Mucosa of stomach (tissue), 1 donor: ENCODE results near the gene SFXN5.

Source experiments
- H3K27me3 ChIP-seq: one replicate; pipeline ENCODE4 v1.7.0; 2013; ENCODE audit warnings: mild to moderate bottlenecking, low read length; ENCODE audit not compliant: control insufficient read depth, insufficient read depth
- H3K36me3 ChIP-seq: one replicate; pipeline ENCODE4 v1.7.0; 2013; ENCODE audit warnings: low read length; ENCODE audit not compliant: control insufficient read depth, insufficient read depth
- H3K4me1 ChIP-seq: one replicate; pipeline ENCODE4 v1.7.0; 2013; ENCODE audit warnings: mild to moderate bottlenecking, low read length; ENCODE audit not compliant: control insufficient read depth, insufficient read depth
- H3K4me3 ChIP-seq: one replicate; pipeline ENCODE4 v1.7.0; 2013; ENCODE audit warnings: low read length
- H3K9ac ChIP-seq: one replicate; pipeline ENCODE4 v1.7.0; 2013; ENCODE audit warnings: mild to moderate bottlenecking, low read length, moderate library complexity
- H3K9me3 ChIP-seq: one replicate; pipeline ENCODE4 v1.7.0; 2013; ENCODE audit warnings: mild to moderate bottlenecking, low read length, moderate library complexity; ENCODE audit not compliant: control insufficient read depth
- donor health status: Pancreatic carcinoma.

The SFXN5 gene

GRCh38 chr2:72955228-72956049 is 116.1 kb downstream of the SFXN5 start:
- Histone ChIP-seq H3K36me3 (no peaks in the 10 kb centered on the region), H3K4me1 (no peaks in the 10 kb centered on the region), H3K9ac (no peak overlapping the region), H3K27me3 (no peaks in the 10 kb centered on the region), H3K9me3 (no peaks in the 10 kb centered on the region), H3K4me3 (no peak overlapping the region)

- Histone ChIP-seq H3K9me3 (no peaks in the 10 kb centered on the region), H3K4me1 (no peaks in the 10 kb centered on the region), H3K9ac (no peak overlapping the region), H3K36me3 (no peaks in the 10 kb centered on the region), H3K27me3 (no peaks in the 10 kb centered on the region), H3K4me3 (no peak overlapping the region)
These were observed 116.9 kb downstream of the SFXN5 start for GRCh38 chr2:72954376-72955227.

GRCh38 chr2:72953976-72954375 is 117.5 kb downstream of the SFXN5 start:
- H3K4me3 ChIP-seq = no peak overlapping the region
- no peaks in the 10 kb centered on the region for H3K36me3 ChIP-seq
- no peaks in the 10 kb centered on the region for H3K27me3 ChIP-seq
- no peaks in the 10 kb centered on the region for H3K9me3 ChIP-seq
- no peaks in the 10 kb centered on the region for H3K4me1 ChIP-seq
- H3K9ac ChIP-seq = no peak overlapping the region

- Histone ChIP-seq H3K4me3 (no peak overlapping the region), H3K9me3 (no peaks in the 10 kb centered on the region), H3K36me3 (no peaks in the 10 kb centered on the region), H3K4me1 (no peaks in the 10 kb centered on the region), H3K27me3 (no peaks in the 10 kb centered on the region), H3K9ac (no peak overlapping the region)
These were observed 118.0 kb downstream of the SFXN5 start for GRCh38 chr2:72953528-72953927.

GRCh38 chr2:72952961-72953360 is 118.6 kb downstream of the SFXN5 start:
- H3K4me3 ChIP-seq = no peak overlapping the region
- no peaks in the 10 kb centered on the region for H3K4me1 ChIP-seq
- H3K36me3 ChIP-seq = no peaks in the 10 kb centered on the region
- H3K9me3 ChIP-seq = no peaks in the 10 kb centered on the region
- no peak overlapping the region for H3K9ac ChIP-seq
- no peaks in the 10 kb centered on the region for H3K27me3 ChIP-seq

GRCh38 chr2:72952110-72952823 is 119.2 kb downstream of the SFXN5 start:
- Histone ChIP-seq H3K4me1 (no peaks in the 10 kb centered on the region), H3K36me3 (no peaks in the 10 kb centered on the region), H3K4me3 (no peak overlapping the region), H3K27me3 (no peaks in the 10 kb centered on the region), H3K9me3 (no peaks in the 10 kb centered on the region), H3K9ac (no peak overlapping the region)

GRCh38 chr2:72951303-72952095 is 120.0 kb downstream of the SFXN5 start:
- Histone ChIP-seq H3K4me1 (no peaks in the 10 kb centered on the region), H3K27me3 (no peaks in the 10 kb centered on the region), H3K4me3 (no peak overlapping the region), H3K36me3 (no peaks in the 10 kb centered on the region), H3K9ac (no peak overlapping the region), H3K9me3 (no peaks in the 10 kb centered on the region)

GRCh38 chr2:72950558-72951255 is 120.8 kb downstream of the SFXN5 start:
- H3K27me3 ChIP-seq = no peaks in the 10 kb centered on the region
- no peaks in the 10 kb centered on the region for H3K9me3 ChIP-seq
- H3K4me1 ChIP-seq = no peaks in the 10 kb centered on the region
- H3K4me3 ChIP-seq = no peak overlapping the region
- no peaks in the 10 kb centered on the region for H3K36me3 ChIP-seq
- no peak overlapping the region for H3K9ac ChIP-seq

- Histone ChIP-seq H3K9ac (no peak overlapping the region), H3K4me3 (no peak overlapping the region), H3K27me3 (no peaks in the 10 kb centered on the region), H3K9me3 (no peaks in the 10 kb centered on the region), H3K4me1 (no peaks in the 10 kb centered on the region), H3K36me3 (no peaks in the 10 kb centered on the region)
These were observed 121.9 kb downstream of the SFXN5 start for GRCh38 chr2:72949642-72950041.

GRCh38 chr2:72949045-72949444 is 122.5 kb downstream of the SFXN5 start:
- no peaks in the 10 kb centered on the region for H3K9me3 ChIP-seq
- no peak overlapping the region for H3K4me3 ChIP-seq
- no peaks in the 10 kb centered on the region for H3K36me3 ChIP-seq
- no peaks in the 10 kb centered on the region for H3K27me3 ChIP-seq
- no peak overlapping the region for H3K9ac ChIP-seq
- no peaks in the 10 kb centered on the region for H3K4me1 ChIP-seq
